ENCODE data around the gene RABGAP1L. TPM values are rescaled to one million over a fixed set of nuclear protein-coding genes. Genes with fewer than 3 reads are reported as not detected.
A peak's percentile ranks its signal among the peaks of the same experiment; 100 is the strongest.
"Not testable (repeated sequence)": the region's sequence is repeated elsewhere in the genome, so short reads cannot be mapped to it uniquely, and the experiment has no call there.

Gene RABGAP1L
- total RNA-seq, 2 experiments from 2014 or later = 59.8 to 67.6 TPM

DNA sequence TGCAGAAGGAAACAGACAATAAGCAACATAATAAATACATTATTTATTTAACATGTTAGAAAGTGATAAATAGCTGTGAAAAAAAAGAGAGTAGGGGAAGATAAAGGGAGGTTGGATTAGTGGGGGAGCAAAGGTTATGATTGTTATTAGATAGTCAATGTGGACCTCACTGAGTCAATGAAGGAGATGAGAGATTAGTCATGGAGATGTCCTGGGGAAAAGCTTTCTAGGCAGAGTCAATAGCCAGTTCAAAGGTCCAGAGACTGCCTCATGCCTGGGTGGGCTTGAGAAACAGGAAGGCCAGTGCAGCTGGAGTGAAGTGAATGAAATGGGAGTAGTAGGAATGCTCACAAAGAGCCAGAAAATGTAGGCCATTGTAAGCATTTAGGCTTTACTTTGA, 653.3 kb downstream of the RABGAP1L start:
- H3K4me3 Mint-ChIP-seq = no peak overlapping the region
- H3K4me1 ChIP-seq (ENCODE audit: insufficient read depth, low read length) = no peaks in the 10 kb centered on the region
- H3K9me3 ChIP-seq (ENCODE audit: control insufficient read depth in 1 of 2, insufficient read depth in 1 of 2, low read length in 2 of 2) = no peaks in the 10 kb centered on the region
- no peak overlapping the region for H3K27ac ChIP-seq (ENCODE audit: low read depth in 1 of 2, low read length in 2 of 2)
- intact Hi-C loops (cut with DNase I, micrococcal nuclease) = no loop called here
- no peaks in the 10 kb centered on the region for H3K9me3 Mint-ChIP-seq
- H3K4me3 ChIP-seq (ENCODE audit: low read length) = no peak overlapping the region
- H3K36me3 ChIP-seq (ENCODE audit: insufficient read depth, low read length) = no peaks in the 10 kb centered on the region
- ATAC-seq (ENCODE audit: poor library complexity) (no peak), DNase-seq (no peak)
- TF ChIP-seq, protein P1, sequence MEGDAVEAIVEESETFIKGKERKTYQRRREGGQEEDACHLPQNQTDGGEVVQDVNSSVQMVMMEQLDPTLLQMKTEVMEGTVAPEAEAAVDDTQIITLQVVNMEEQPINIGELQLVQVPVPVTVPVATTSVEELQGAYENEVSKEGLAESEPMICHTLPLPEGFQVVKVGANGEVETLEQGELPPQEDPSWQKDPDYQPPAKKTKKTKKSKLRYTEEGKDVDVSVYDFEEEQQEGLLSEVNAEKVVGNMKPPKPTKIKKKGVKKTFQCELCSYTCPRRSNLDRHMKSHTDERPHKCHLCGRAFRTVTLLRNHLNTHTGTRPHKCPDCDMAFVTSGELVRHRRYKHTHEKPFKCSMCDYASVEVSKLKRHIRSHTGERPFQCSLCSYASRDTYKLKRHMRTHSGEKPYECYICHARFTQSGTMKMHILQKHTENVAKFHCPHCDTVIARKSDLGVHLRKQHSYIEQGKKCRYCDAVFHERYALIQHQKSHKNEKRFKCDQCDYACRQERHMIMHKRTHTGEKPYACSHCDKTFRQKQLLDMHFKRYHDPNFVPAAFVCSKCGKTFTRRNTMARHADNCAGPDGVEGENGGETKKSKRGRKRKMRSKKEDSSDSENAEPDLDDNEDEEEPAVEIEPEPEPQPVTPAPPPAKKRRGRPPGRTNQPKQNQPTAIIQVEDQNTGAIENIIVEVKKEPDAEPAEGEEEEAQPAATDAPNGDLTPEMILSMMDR (IDR thresholded peaks at IDR 0.05) = no peak
- H3K27me3 ChIP-seq (ENCODE audit: control insufficient read depth in 1 of 2, insufficient read depth in 2 of 2, low read length in 2 of 2) = no peaks in the 10 kb centered on the region
- ChIA-PET CTCF (no interaction called here), POLR2A (interaction anchor here (1.3 kb wide), 1 partner anchor 13 kb away, joined by 8 read pairs; no protein-coding TSS in a partner anchor)
- no peaks in the 10 kb centered on the region for H3K27me3 Mint-ChIP-seq
- H3K36me3 Mint-ChIP-seq (ENCODE audit: low read depth) = peaks cover 18% of the 10 kb centered on the region
- peaks cover 4% of the 10 kb centered on the region for H3K4me1 Mint-ChIP-seq (ENCODE audit: low read depth)
- no peak overlapping the region for H3K27ac Mint-ChIP-seq

DNA sequence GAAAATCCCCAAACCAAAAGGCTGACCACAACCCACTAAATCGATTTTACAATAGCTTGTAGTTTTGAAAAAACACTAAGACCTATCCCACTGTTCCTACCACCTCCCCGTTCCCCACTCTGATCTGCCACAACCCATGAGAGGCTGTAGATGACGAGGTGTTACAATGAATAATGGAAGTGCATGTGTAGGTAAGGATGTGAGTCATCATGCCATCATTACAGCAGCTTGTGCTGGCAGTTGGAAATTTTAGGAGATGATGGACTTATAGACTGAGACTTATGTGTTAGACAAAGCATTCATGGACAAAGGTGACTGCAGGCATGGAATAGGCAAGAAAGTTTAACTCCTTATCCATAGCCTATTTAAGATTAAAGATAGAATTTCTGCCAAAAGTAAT, 655.7 kb downstream of the RABGAP1L start:
- no peaks in the 10 kb centered on the region for H3K27me3 Mint-ChIP-seq
- TF ChIP-seq, protein P1 (IDR thresholded peaks at IDR 0.05) = no peak
- Histone ChIP-seq H3K27me3 (ENCODE audit: control insufficient read depth in 1 of 2, insufficient read depth in 2 of 2, low read length in 2 of 2) (no peaks in the 10 kb centered on the region), H3K36me3 (ENCODE audit: insufficient read depth, low read length) (no peaks in the 10 kb centered on the region), H3K27ac (ENCODE audit: low read depth in 1 of 2, low read length in 2 of 2) (no peak overlapping the region), H3K4me1 (ENCODE audit: insufficient read depth, low read length) (no peaks in the 10 kb centered on the region), H3K4me3 (ENCODE audit: low read length) (no peak overlapping the region), H3K9me3 (ENCODE audit: control insufficient read depth in 1 of 2, insufficient read depth in 1 of 2, low read length in 2 of 2) (no peaks in the 10 kb centered on the region)
- no peak overlapping the region for H3K4me3 Mint-ChIP-seq
- CTCF ChIA-PET = interaction anchor here (1.0 kb wide), 2 partner anchors 16 to 168 kb away, joined by 3 to 4 read pairs; no protein-coding TSS in a partner anchor
- peaks cover 4% of the 10 kb centered on the region for H3K4me1 Mint-ChIP-seq (ENCODE audit: low read depth)
- intact Hi-C loops (cut with DNase I, micrococcal nuclease) = no loop called here
- DNase-seq = peak in 2 of 14 experiments; percentile 9 to 14
- peaks cover 18% of the 10 kb centered on the region for H3K36me3 Mint-ChIP-seq (ENCODE audit: low read depth)
- no peaks in the 10 kb centered on the region for H3K9me3 Mint-ChIP-seq
- ATAC-seq (ENCODE audit: poor library complexity) = no peak
- no peak overlapping the region for H3K27ac Mint-ChIP-seq
- POLR2A ChIA-PET = no interaction called here

DNA sequence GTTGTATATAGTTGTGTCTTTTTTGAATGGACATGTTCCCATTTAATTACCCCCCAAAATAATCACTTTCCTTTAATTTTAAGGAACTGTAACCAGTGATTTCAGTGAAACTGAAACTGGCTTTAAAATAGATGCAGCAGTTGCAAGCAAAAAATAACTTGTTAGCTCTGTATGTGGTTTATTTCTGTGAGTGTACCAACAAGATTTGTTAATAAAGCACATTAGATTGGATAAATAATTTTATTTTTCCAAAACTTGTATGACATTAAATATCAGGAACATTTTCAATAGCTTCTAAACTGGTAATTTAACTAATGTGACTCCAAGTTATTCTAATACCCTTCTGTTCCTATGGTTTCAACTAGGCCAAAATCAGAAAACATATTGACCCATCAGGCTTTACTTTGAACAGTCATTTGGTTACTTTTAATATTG, 656.2 kb downstream of the RABGAP1L start:
- H3K4me3 ChIP-seq (ENCODE audit: low read length) = no peak overlapping the region
- H3K27me3 ChIP-seq (ENCODE audit: control insufficient read depth in 1 of 2, insufficient read depth in 2 of 2, low read length in 2 of 2) = no peaks in the 10 kb centered on the region
- POLR2A ChIA-PET = no interaction called here
- ATAC-seq (ENCODE audit: poor library complexity) (no peak), DNase-seq (no peak)
- no peaks in the 10 kb centered on the region for H3K36me3 ChIP-seq (ENCODE audit: insufficient read depth, low read length)
- Mint-ChIP-seq H3K27ac (no peak overlapping the region), H3K4me1 (ENCODE audit: low read depth) (peaks cover 4% of the 10 kb centered on the region), H3K4me3 (no peak overlapping the region), H3K9me3 (no peaks in the 10 kb centered on the region), H3K27me3 (no peaks in the 10 kb centered on the region), H3K36me3 (ENCODE audit: low read depth) (peaks cover 18% of the 10 kb centered on the region)
- H3K27ac ChIP-seq (ENCODE audit: low read depth in 1 of 2, low read length in 2 of 2) = no peak overlapping the region
- intact Hi-C loops (cut with DNase I, micrococcal nuclease) = no loop called here
- no peaks in the 10 kb centered on the region for H3K9me3 ChIP-seq (ENCODE audit: control insufficient read depth in 1 of 2, insufficient read depth in 1 of 2, low read length in 2 of 2)
- CTCF ChIA-PET = interaction anchor here (1.0 to 1.2 kb wide), 3 partner anchors 16 to 214 kb away, joined by 3 to 4 read pairs (median 3); no protein-coding TSS in a partner anchor
- H3K4me1 ChIP-seq (ENCODE audit: insufficient read depth, low read length) = no peaks in the 10 kb centered on the region
- TF ChIP-seq, protein P1 (IDR thresholded peaks at IDR 0.05) = no peak

DNA sequence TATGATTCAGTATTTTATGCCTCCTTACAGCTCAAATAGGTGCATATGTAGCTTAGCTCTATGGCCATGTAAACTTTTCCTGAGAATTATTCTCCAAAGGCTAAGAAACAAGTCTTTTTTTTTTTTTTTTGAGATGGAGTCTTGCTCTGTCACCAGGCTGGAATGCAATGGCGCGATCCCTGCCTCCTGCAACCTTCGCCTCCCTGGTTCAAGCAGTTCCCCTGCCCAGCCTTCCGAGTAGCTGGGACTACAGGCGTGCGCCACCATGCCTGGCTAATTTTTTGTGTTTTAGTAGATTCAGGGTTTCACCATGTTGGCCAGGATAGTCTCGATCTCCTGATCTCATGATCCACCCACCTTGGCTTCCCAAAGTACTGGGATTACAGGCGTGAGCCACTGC, 657.3 kb downstream of the RABGAP1L start:
- intact Hi-C loops (cut with DNase I, micrococcal nuclease); ATAC-seq (ENCODE audit: poor library complexity): not testable (repeated sequence)

More for the DNA sequence above, 657.3 kb downstream of the RABGAP1L start:
- H3K27ac ChIP-seq (ENCODE audit: low read depth in 1 of 2, low read length in 2 of 2); H3K9me3 ChIP-seq (ENCODE audit: control insufficient read depth in 1 of 2, insufficient read depth in 1 of 2, low read length in 2 of 2); H3K4me1 Mint-ChIP-seq (ENCODE audit: low read depth); H3K9me3 Mint-ChIP-seq; H3K4me3 ChIP-seq (ENCODE audit: low read length); POLR2A ChIA-PET; H3K36me3 ChIP-seq (ENCODE audit: insufficient read depth, low read length); DNase-seq; H3K27me3 ChIP-seq (ENCODE audit: control insufficient read depth in 1 of 2, insufficient read depth in 2 of 2, low read length in 2 of 2); H3K4me3 Mint-ChIP-seq; H3K4me1 ChIP-seq (ENCODE audit: insufficient read depth, low read length); H3K27ac Mint-ChIP-seq; H3K27me3 Mint-ChIP-seq: not testable (repeated sequence)
- H3K36me3 Mint-ChIP-seq (ENCODE audit: low read depth) = peaks cover 18% of the 10 kb centered on the region
- CTCF ChIA-PET = interaction anchor here (1.2 kb wide), 1 partner anchor 213 kb away, joined by 3 read pairs; no protein-coding TSS in a partner anchor

Data from CD4-positive, alpha-beta T cell (primary cell).